ENCODE measurements around the gene ADAM8. TPM values are rescaled to one million over a fixed set of nuclear protein-coding genes. Genes with fewer than 3 reads are reported as not detected.

The ADAM8 gene
- total RNA-seq, 1 experiment from 2014 or later = 3.7 TPM

DNA sequence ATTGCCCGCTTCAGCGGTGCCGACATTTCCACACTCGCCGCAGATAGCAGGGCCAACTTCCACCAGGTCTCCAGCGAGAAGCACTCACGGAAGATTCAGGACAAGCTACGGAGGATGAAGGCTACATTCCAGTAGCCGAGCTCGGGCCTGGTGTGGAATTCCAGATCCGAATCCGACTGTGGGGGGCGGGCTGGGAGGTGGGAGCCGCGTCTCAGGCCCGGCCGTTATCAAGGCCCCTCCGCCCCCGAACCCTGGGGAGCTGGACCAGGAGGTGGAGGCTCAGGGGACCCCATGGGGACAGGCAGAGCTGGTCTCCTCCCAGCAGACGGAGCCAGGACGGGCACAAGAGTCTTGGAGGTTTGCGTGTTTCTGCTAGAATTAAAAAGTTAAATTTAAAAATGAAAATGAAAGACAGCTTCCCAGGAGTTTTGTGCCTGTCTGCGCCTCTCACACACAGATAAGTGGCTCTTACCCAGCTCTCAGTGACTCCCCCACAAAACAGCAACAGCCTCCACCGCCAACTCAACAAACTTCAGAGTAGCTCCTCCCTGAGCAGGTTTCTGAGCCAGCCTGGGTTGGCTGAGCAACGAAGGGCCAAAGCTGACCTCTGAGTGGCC, 51.8 kb downstream of the ADAM8 start:
- intact Hi-C loops (cut with micrococcal nuclease; ENCODE audit: unreplicated experiment) = no loop called here

DNA sequence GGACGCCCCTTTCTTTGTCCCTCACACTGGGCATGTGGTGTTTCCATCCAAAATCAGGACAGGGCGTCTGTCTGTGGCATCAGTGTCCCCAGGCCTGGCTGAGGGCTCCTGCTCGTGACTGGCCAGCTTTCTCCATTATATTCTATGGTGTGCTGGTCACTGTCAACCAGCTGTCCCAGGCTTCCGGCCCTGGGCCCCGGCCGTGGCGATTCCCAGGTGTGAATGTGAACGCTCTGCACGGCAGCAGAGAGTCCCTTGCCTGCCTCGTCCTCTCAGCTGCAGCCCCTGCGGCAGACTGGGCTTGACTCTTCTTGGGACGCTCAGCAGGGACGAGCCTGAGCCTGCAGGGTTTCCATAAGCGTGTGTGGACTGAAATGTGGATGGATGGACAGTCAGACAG, 52.6 kb downstream of the ADAM8 start:
- intact Hi-C loops (cut with micrococcal nuclease; ENCODE audit: unreplicated experiment) = no loop called here
- no TSS peak for BruUV-seq (replicated peaks)

More for the DNA sequence above, 51.8 kb downstream of the ADAM8 start:
- H3K27ac ChIP-seq (ENCODE audit: low read length) = no peak overlapping the region
- H3K27me3 ChIP-seq (ENCODE audit: control insufficient read depth, insufficient read depth, low read length) = peaks cover 3% of the 10 kb centered on the region; the same call in 1 of the 2 replicates
- BruUV-seq (replicated peaks) = no TSS peak
- H3K9me3 ChIP-seq (ENCODE audit: control insufficient read depth, insufficient read depth, low read depth, low read length) = no peaks in the 10 kb centered on the region
- POLR2A ChIA-PET = no interaction called here
- in situ Hi-C loops (cut with HindIII; ENCODE audit: low pct_unique_long_range_greater_than_20kb, low sequenced_read_pairs) = no loop called here
- no peak overlapping the region for H3K4me3 ChIP-seq (ENCODE audit: low read depth in 2 of 2, low read length in 2 of 2)
- no peaks in the 10 kb centered on the region for H3K4me1 ChIP-seq (ENCODE audit: control insufficient read depth, insufficient read depth, low read length)
- CTCF ChIA-PET = no interaction called here
- ATAC-seq (no peak), DNase-seq (ENCODE audit: low read depth, low spot score) (no peak)
- TF ChIP-seq, protein P1, sequence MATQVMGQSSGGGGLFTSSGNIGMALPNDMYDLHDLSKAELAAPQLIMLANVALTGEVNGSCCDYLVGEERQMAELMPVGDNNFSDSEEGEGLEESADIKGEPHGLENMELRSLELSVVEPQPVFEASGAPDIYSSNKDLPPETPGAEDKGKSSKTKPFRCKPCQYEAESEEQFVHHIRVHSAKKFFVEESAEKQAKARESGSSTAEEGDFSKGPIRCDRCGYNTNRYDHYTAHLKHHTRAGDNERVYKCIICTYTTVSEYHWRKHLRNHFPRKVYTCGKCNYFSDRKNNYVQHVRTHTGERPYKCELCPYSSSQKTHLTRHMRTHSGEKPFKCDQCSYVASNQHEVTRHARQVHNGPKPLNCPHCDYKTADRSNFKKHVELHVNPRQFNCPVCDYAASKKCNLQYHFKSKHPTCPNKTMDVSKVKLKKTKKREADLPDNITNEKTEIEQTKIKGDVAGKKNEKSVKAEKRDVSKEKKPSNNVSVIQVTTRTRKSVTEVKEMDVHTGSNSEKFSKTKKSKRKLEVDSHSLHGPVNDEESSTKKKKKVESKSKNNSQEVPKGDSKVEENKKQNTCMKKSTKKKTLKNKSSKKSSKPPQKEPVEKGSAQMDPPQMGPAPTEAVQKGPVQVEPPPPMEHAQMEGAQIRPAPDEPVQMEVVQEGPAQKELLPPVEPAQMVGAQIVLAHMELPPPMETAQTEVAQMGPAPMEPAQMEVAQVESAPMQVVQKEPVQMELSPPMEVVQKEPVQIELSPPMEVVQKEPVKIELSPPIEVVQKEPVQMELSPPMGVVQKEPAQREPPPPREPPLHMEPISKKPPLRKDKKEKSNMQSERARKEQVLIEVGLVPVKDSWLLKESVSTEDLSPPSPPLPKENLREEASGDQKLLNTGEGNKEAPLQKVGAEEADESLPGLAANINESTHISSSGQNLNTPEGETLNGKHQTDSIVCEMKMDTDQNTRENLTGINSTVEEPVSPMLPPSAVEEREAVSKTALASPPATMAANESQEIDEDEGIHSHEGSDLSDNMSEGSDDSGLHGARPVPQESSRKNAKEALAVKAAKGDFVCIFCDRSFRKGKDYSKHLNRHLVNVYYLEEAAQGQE (IDR thresholded peaks at IDR 0.05; ENCODE audit: insufficient read depth in 1 of 2, low read depth in 2 of 2, low read length in 1 of 2) = no peak
- TF ChIP-seq TCF7L2 (IDR thresholded peaks at IDR 0.05; ENCODE audit: low read depth, low read length) = no peak
- no peak for TF ChIP-seq CTCF (IDR thresholded peaks at IDR 0.05)
- no peak for TF ChIP-seq POLR2AphosphoS5 (IDR thresholded peaks at IDR 0.05; ENCODE audit: low read depth, low read length)
- no peak for TF ChIP-seq SIN3A (IDR thresholded peaks at IDR 0.05; ENCODE audit: borderline replicate concordance, insufficient read depth, low read depth, low read length)
- H3K36me3 ChIP-seq (ENCODE audit: control insufficient read depth, insufficient read depth, low read length) = no peaks in the 10 kb centered on the region

More for the DNA sequence above, 52.6 kb downstream of the ADAM8 start:
- no peaks in the 10 kb centered on the region for H3K4me1 ChIP-seq (ENCODE audit: control insufficient read depth, insufficient read depth, low read length)
- no peak overlapping the region for H3K27ac ChIP-seq (ENCODE audit: low read length)
- H3K27me3 ChIP-seq (ENCODE audit: control insufficient read depth, insufficient read depth, low read length) = no peaks in the 10 kb centered on the region; the same call in 1 of the 2 replicates
- H3K9me3 ChIP-seq (ENCODE audit: control insufficient read depth, insufficient read depth, low read depth, low read length) = no peaks in the 10 kb centered on the region
- no peak overlapping the region for H3K4me3 ChIP-seq (ENCODE audit: low read depth in 2 of 2, low read length in 2 of 2)
- TF ChIP-seq TCF7L2 (IDR thresholded peaks at IDR 0.05; ENCODE audit: low read depth, low read length) (no peak), POLR2AphosphoS5 (IDR thresholded peaks at IDR 0.05; ENCODE audit: low read depth, low read length) (no peak), CTCF (IDR thresholded peaks at IDR 0.05) (no peak), SIN3A (IDR thresholded peaks at IDR 0.05; ENCODE audit: borderline replicate concordance, insufficient read depth, low read depth, low read length) (no peak)
- TF ChIP-seq, protein P1 (IDR thresholded peaks at IDR 0.05; ENCODE audit: insufficient read depth in 1 of 2, low read depth in 2 of 2, low read length in 1 of 2) = no peak
- CTCF ChIA-PET = no interaction called here
- no peak for ATAC-seq
- no peaks in the 10 kb centered on the region for H3K36me3 ChIP-seq (ENCODE audit: control insufficient read depth, insufficient read depth, low read length)
- DNase-seq (ENCODE audit: low read depth, low spot score) = no peak
- POLR2A ChIA-PET = no interaction called here
- in situ Hi-C loops (cut with HindIII; ENCODE audit: low pct_unique_long_range_greater_than_20kb, low sequenced_read_pairs) = no loop called here
